Effector memory CD8-positive, alpha-beta T cell (primary cell): ENCODE measurements around the gene DISC1.
"Not testable (repeated sequence)": the region's sequence is repeated elsewhere in the genome, so short reads cannot be mapped to it uniquely, and the experiment has no call there.

Experiments
- ATAC-seq: fragments of 150-1000 bp; cut with Tn5 transposase; replicated peaks from 2 replicates; pipeline ENCODE4 v1.10.0; 2021; ENCODE audit warnings: mild to moderate bottlenecking, moderate library complexity
- DNase-seq, 3 experiments: peaks; one replicate each; pipeline ENCODE4 v3.0.0; 2021
- H3K27ac Mint-ChIP-seq, 2 donors: one replicate each; pipeline ENCODE4 v1.8.0; 2022; ENCODE audit warnings: mild to moderate bottlenecking in 2 of 2, mixed read lengths in 2 of 2, moderate library complexity in 2 of 2
- H3K27me3 Mint-ChIP-seq, 2 donors: one replicate each; pipeline ENCODE4 v1.8.0; 2022; ENCODE audit warnings: mixed read lengths in 2 of 2
- H3K36me3 Mint-ChIP-seq: one replicate; pipeline ENCODE4 v1.8.0; 2022; ENCODE audit warnings: mild to moderate bottlenecking, moderate library complexity, mixed read lengths; ENCODE audit not compliant: insufficient read depth
- H3K4me1 Mint-ChIP-seq, 2 donors: one replicate each; pipeline ENCODE4 v1.8.0; 2022; ENCODE audit warnings: low read depth in 2 of 2, mixed read lengths in 2 of 2
- H3K4me3 Mint-ChIP-seq, 2 donors: one replicate each; pipeline ENCODE4 v1.8.0; 2022; ENCODE audit warnings: mild to moderate bottlenecking in 2 of 2, mixed read lengths in 2 of 2, moderate library complexity in 2 of 2
- H3K9me3 Mint-ChIP-seq, 2 donors: one replicate each; pipeline ENCODE4 v1.8.0; 2022; ENCODE audit warnings: mixed read lengths in 2 of 2

DISC1 gene

DNA sequence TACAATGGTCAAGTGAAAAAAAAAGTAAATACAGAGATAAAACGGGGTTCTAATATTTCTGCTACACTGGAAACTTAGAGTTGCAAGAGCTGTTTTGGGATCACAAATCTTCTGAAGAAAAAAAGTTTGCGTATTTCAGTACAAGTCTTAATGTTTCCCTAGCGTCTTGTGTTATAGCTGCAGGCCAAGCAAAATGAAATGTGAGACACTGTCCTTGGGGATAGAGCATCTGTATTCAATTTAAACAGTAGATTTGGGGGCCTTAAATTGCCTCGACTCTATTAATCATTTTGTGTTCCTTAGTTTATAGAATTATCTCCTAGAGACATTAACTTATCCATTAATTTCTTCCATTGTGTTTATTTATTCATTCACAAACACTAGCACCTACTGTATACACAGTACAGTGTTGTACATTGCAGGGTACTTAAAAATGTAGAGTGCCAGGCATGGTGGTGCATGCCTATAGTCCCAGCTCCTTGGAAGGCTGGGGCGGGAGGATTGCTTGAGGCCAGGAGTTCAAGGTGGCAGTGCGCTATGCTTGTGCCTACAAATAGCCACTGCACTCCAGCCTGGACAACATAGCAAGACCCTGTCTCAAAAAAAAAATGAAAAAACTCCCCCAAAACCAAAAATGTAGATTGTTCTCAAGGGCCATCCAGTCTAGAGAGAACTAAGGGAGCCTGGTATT, 7.9 kb downstream of the DISC1 start:
- Mint-ChIP-seq H3K4me3 (no peak overlapping the region), H3K27me3 (no peaks in the 10 kb centered on the region), H3K9me3 (no peaks in the 10 kb centered on the region), H3K36me3 (peaks cover 3% of the 10 kb centered on the region), H3K4me1 (peaks cover 0 to 4% of the 10 kb centered on the region in 2 donors), H3K27ac (no peak overlapping the region)
- DNase-seq: no peak
- ATAC-seq: no peak

DNA sequence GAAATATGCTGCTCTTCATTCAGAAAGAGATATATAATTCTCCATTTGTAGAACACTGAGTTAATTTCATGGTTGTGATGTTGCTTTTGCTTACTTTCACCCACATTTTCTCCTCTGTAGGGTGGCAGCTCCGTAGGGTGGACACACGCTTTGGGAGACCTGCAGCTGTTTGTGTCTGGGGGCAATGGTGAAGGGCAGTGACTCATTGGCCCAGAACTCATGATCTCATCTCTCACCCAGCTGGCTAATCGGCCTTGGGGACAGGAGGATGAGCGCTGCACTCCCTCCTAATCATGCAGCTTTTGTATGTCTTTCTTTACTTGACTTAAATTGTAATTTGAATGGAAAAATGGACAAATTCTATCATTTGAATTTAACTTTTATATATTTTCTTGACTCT, 9.6 kb downstream of the DISC1 start:
- Mint-ChIP-seq H3K9me3 (no peaks in the 10 kb centered on the region), H3K4me1 (peaks cover 0 to 4% of the 10 kb centered on the region in 2 donors), H3K4me3 (no peak overlapping the region), H3K27ac (no peak overlapping the region), H3K36me3 (peaks cover 3% of the 10 kb centered on the region), H3K27me3 (no peaks in the 10 kb centered on the region)
- DNase-seq (no peak), ATAC-seq (no peak)

DNA sequence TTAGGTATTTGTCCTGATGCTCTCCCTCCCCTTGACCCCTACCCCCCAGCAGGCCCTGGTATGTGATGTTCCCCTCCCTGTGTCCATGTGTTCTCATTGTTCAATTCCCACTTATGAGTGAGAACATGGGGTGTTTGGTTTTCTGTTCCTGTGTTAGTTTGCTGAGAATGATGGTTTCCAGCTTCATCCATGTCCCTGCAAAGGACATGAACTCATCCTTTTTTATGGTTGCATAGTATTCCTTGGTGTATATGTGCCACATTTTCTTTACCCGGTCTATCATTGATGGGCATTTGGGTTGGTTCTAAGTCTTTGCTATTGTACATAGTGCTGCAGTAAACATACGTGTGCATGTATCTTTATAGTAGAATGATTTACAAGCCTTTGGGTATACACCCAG, 10.3 kb downstream of the DISC1 start:
- not testable (repeated sequence) for H3K36me3 Mint-ChIP-seq, ATAC-seq, H3K4me1 Mint-ChIP-seq, H3K9me3 Mint-ChIP-seq, H3K4me3 Mint-ChIP-seq, DNase-seq, H3K27me3 Mint-ChIP-seq, H3K27ac Mint-ChIP-seq

DNA sequence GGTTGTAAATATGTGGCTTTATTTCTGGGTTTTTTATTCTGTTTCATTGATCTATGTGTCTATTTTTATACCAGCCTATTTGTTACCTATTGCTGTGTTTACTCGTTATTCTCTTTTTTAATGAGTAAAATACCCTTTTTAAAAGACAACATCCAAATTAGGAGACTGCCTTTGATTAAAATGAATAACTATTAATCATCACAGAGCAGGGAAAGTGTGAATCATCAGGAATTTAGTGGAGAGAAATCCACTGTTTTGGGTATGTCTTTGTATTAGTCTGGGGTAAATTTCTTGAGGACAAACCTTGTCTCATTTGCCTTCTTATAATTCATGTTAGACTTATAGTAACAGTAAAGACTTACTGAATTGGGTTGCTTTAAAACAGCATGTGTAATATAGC, 12.1 kb downstream of the DISC1 start:
- DNase-seq: no peak
- Mint-ChIP-seq H3K4me3 (no peak overlapping the region), H3K9me3 (no peaks in the 10 kb centered on the region), H3K27me3 (no peaks in the 10 kb centered on the region), H3K36me3 (peaks cover 3% of the 10 kb centered on the region), H3K27ac (no peak overlapping the region), H3K4me1 (peaks cover 0 to 4% of the 10 kb centered on the region in 2 donors)
- ATAC-seq: no peak

DNA sequence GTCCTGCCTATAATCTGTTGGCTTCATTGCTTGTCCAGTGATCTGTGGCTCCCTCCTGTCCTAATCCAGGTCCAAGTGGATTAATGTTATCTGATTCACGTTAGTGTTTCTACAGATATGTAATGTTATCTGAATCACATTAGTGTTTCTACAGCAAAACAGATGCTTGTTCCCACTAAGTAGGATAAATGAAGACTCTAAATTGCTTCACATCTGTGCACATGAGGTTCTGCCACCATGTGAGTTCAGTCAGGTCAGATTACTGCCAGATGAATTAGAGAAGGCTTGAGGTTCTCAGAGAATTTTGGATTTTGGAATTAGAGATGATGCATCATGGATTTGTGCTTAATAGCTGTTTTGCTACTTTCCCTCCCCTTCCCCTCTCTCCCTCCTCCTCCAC, 13.2 kb downstream of the DISC1 start:
- DNase-seq: no peak
- Mint-ChIP-seq H3K36me3 (peaks cover 3% of the 10 kb centered on the region), H3K27me3 (no peaks in the 10 kb centered on the region), H3K4me3 (no peak overlapping the region), H3K4me1 (peaks cover 0 to 8% of the 10 kb centered on the region in 2 donors), H3K9me3 (no peaks in the 10 kb centered on the region), H3K27ac (no peak overlapping the region)
- no peak for ATAC-seq

DNA sequence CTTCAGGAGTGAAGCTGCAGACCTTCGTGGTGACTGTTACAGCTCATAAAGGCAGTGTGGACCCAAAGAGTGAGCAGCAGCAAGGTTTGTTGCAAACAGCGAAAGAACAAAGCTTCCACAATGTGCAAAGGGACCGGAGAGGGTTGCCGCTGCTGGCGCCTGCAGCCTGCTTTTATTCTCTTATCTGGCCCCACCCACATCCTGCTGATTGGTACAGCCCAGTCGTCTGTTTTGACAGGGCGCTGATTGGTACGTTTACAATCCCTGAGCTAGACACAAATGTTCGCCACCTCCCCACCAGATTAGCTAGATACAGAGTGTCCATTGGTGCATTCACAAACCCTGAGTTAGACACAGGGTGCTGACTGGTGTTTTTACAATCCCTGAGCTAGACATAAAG, 14.9 kb downstream of the DISC1 start:
- not testable (repeated sequence) for DNase-seq, H3K27ac Mint-ChIP-seq, ATAC-seq, H3K9me3 Mint-ChIP-seq, H3K4me1 Mint-ChIP-seq, H3K27me3 Mint-ChIP-seq, H3K36me3 Mint-ChIP-seq
- peak overlapping the region in 1 of 2 donors; percentile 52 for H3K4me3 Mint-ChIP-seq

DNA sequence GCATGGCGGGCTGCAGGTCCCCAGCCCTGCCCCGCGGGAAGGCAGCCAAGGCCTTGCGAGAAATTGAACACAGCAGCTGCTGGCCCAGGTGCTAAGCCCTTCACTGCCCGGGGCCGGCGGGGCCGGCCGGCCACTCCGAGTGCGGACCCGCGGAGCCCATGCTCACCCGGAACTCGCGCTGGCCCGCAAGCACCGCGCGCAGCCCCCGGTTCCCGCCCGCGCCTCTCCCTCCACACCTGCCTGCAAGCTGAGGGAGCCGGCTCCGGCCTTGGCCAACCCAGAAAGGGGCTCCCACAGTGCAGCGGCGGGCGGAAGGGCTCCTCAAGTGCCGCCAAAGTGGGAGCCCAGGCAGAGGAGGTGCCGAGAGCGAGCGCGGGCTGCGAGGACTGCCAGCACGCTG, 15.5 kb downstream of the DISC1 start:
- H3K9me3 Mint-ChIP-seq, ATAC-seq, H3K27ac Mint-ChIP-seq, H3K27me3 Mint-ChIP-seq, H3K4me1 Mint-ChIP-seq, H3K36me3 Mint-ChIP-seq, DNase-seq, H3K4me3 Mint-ChIP-seq: not testable (repeated sequence)

DNA sequence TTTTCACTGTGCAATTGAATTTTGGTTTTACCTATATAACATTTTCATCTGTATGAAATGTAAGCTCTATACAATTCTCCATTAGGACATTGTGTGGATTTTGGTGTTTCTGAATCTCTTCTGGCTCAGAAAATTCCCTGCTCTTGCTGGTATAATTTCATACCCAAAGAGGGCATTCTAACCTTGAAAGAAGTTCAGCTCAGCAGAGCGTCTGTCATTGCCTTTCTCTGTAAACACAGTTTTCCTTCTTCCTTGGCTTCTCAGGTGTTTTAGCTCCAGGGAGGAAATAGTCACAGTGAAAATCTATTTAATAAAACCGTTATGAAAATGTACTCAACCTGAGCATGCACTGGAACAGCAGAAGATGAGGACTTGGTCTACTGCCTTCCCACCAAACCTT, 16.0 kb downstream of the DISC1 start:
- no peaks in the 10 kb centered on the region for H3K9me3 Mint-ChIP-seq
- no peak overlapping the region for H3K27ac Mint-ChIP-seq
- DNase-seq (no peak), ATAC-seq (no peak)
- H3K4me1 Mint-ChIP-seq: peaks cover 0 to 7% of the 10 kb centered on the region in 2 donors
- no peaks in the 10 kb centered on the region for H3K36me3 Mint-ChIP-seq
- no peak overlapping the region for H3K4me3 Mint-ChIP-seq
- H3K27me3 Mint-ChIP-seq: no peaks in the 10 kb centered on the region

DNA sequence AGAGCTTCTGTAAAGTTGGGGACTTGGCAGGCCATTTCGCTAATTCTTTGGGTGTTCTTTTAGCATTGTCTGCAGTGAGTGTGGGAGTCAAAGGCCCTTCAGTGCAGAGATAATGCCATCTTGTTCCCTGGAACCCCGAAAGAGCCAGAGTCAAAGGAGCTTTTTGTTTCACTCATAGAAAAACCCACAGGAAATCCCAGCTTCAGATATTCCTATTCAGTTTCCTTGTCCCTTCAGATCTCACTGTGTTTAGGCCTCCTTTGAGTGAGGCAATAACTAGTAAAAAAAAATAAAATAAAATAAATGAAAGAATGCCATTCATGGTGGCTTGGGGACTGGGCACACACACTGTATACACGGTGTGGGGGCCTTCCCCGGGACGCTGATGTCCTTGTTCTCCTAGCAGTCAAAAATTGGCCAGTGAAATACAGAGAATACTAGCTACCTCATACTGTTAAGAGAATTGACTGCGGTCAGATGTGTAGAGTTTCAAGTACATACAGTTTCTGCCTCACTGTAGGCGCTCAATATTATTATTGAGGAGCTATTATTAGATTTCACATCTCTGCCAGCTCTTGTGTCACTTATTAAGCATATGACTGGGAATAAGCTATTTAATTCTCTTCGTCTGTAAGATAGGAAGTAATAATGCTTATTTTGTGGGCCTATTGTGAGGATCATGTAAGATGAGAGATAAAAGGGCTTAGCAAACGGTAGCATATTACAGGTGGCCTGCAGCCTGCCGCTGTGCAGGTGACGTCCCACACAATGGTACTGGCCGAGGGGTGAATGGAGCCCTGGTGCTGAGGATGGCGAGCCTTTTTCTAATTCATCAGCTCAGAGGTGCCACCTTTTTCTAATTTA, 16.7 kb downstream of the DISC1 start:
- H3K4me1 Mint-ChIP-seq: peaks cover 0 to 7% of the 10 kb centered on the region in 2 donors
- H3K4me3 Mint-ChIP-seq: no peak overlapping the region
- no peaks in the 10 kb centered on the region for H3K36me3 Mint-ChIP-seq
- no peak for ATAC-seq
- H3K27ac Mint-ChIP-seq: peak overlapping the region in 1 of 2 donors; percentile 17
- DNase-seq: no peak
- no peaks in the 10 kb centered on the region for H3K9me3 Mint-ChIP-seq
- no peaks in the 10 kb centered on the region for H3K27me3 Mint-ChIP-seq

DNA sequence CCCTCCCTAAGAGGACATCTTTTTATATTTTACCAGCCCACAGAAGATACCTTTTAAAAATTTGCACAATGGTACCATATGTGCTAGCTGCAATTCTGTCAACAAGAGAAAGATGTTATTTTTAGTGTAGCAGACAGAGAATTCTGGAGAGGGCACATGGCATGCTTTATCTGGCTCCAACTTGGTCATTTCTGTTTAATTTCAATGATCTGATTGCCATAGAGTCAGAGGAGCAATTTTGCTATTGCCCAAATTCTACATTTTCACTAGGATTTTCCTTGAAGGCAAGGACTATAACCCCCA, 17.3 kb downstream of the DISC1 start:
- ATAC-seq: no peak
- Mint-ChIP-seq H3K36me3 (no peaks in the 10 kb centered on the region), H3K27ac (peak overlapping the region in 1 of 2 donors; percentile 34), H3K9me3 (no peaks in the 10 kb centered on the region), H3K4me3 (no peak overlapping the region), H3K27me3 (peaks cover 3% of the 10 kb centered on the region in 2 donors), H3K4me1 (peaks cover 0 to 5% of the 10 kb centered on the region in 2 donors)
- no peak for DNase-seq

DNA sequence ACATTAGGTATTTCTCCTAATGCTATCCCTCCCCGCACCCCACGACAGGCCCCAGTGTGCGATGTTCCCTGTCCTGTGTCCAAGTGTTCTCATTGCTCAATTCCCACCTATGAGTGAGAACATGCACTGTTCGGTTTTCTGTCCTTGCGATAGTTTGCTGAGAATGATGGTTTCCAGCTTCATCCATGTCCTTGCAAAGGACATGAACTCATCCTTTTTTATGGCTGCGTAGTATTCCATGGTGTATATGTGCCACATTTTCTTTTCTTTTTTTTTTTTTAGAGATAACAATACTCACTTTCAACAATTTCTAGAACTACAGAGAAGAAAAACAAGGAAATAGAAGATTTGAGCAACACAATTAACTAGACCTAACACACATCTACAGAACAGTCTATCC, 19.0 kb downstream of the DISC1 start:
- not testable (repeated sequence) for H3K27ac Mint-ChIP-seq

DNA sequence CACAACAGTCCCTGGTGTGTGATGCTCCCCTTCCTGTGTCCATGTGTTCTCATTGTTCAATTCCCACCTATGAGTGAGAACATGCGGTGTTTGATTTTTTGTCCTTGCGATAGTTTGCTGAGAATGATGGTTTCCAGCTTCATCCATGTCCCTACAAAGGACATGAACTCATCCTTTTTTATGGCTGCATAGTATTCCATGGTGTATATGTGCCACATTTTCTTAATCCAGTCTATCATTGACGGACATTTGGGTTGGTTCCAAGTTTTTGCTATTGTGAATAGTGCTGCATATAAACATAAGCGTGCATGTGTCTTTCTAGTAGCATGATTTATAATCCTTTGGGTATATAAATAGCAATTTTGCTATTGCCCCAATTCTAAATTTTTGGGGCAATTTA, 19.6 kb downstream of the DISC1 start:
- peaks cover 13 to 14% of the 10 kb centered on the region in 2 donors for H3K27me3 Mint-ChIP-seq
- H3K36me3 Mint-ChIP-seq, DNase-seq, H3K4me1 Mint-ChIP-seq, ATAC-seq, H3K27ac Mint-ChIP-seq, H3K4me3 Mint-ChIP-seq, H3K9me3 Mint-ChIP-seq: not testable (repeated sequence)

More for the DNA sequence above, 19.0 kb downstream of the DISC1 start:
- H3K27me3 Mint-ChIP-seq: peaks cover 10 to 13% of the 10 kb centered on the region in 2 donors
- ATAC-seq, H3K36me3 Mint-ChIP-seq, H3K4me1 Mint-ChIP-seq, H3K9me3 Mint-ChIP-seq, DNase-seq, H3K4me3 Mint-ChIP-seq: not testable (repeated sequence)

DNA sequence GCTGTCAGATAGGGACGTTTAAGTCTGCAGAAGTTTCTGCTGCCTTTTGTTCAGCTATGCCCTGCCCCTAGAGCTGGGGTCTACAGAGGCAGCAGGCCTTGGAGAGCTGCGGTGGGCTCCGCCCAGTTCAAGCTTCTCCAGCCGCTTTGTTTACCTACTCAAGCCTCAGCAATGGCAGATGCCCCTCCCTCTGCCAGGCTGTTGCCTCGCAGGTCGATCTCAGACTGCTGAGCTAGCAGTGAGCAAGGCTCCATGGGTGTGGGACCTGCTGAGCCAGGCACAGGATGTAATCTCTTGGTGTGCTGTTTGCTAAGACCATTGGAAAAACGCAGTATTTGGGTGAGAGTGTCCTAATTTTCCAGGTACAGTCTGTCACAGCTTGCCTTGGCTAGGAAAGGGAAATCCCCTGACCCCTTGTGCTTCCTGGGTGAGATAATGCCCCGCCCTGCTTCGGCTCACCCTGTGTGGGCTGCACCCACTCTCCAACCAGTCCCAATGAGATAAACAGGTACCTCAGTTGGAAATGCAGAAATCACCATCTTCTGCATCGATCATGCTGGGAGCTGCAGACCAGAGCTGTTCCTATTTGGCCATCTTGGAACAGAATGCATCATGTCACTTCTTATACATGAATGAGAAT, 25.2 kb downstream of the DISC1 start:
- not testable (repeated sequence) for H3K36me3 Mint-ChIP-seq, H3K9me3 Mint-ChIP-seq, ATAC-seq, DNase-seq
- H3K4me3 Mint-ChIP-seq: peak overlapping the region in 1 of 2 donors; percentile 58
- H3K27me3 Mint-ChIP-seq: peaks cover 13 to 17% of the 10 kb centered on the region in 2 donors
- H3K4me1 Mint-ChIP-seq: peaks cover 0 to 14% of the 10 kb centered on the region in 2 donors
- peak overlapping the region in 1 of 2 donors; percentile 41 for H3K27ac Mint-ChIP-seq

DNA sequence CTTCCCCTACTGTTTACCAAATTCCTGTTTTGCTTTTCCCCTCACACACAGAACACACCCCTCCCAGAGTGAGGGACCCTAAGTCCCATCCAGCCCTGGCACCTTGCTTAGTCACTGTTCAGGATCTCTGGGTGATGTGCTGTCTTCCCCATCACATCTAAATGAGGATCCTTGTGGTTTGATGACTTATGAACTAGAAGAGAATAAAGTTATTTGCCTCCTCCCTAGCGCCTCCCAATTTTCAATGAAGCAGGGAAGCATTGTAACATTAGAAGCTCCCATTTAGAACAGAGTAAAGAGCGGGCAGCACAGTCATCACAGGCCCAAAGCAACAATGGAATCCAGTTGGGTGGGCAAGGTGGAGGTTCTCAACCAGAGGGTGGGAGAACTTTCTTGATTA, 27.0 kb downstream of the DISC1 start:
- DNase-seq: no peak
- Mint-ChIP-seq H3K4me1 (peaks cover 0 to 16% of the 10 kb centered on the region in 2 donors), H3K27me3 (peaks cover 13 to 36% of the 10 kb centered on the region in 2 donors), H3K4me3 (no peak overlapping the region), H3K27ac (no peak overlapping the region), H3K9me3 (peaks cover 0 to 1% of the 10 kb centered on the region in 2 donors), H3K36me3 (no peaks in the 10 kb centered on the region)
- no peak for ATAC-seq
